GM19467 (cell line): ENCODE data around the gene GSG1L2.

ENCODE experiments used
- ATAC-seq: cut with Tn5 transposase; IDR thresholded peaks from one replicate; pipeline ENCODE4 v1.9.1; 2021; ENCODE audit warnings: mild to moderate bottlenecking, moderate library complexity; ENCODE audit not compliant: unreplicated experiment

The GSG1L2 gene

DNA sequence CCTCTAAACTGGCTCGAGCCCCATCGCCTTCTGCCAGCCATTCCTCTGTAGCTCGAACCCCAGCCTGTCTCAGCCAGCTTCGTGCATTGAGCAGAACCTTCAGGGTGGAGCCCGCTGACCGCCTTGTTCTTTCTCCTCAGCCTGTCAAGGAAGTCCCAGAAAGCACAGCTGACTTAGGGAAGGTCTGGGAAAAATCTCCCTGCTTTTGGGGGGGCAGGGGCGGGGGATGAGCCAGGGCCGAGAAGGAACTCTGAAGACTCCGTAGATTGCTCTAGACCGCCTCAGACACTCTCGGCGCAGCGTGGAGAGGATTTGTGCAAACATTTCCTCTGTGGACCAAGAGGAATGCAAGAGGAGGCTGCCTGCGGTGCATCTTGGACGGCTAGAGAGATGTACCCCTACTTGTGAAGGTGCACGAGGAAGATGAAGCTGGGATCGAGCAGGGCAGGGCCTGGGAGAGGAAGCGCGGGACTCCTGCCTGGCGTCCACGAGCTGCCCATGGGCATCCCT is 3.8 kb upstream of the GSG1L2 start, which contains the start of gene GLP2R:
Gene GLP2R (plus strand): TSS at position 284 of the 510 bp plus-strand sequence. CDS start 140 bp downstream, at position 424.
- no peak for ATAC-seq

DNA sequence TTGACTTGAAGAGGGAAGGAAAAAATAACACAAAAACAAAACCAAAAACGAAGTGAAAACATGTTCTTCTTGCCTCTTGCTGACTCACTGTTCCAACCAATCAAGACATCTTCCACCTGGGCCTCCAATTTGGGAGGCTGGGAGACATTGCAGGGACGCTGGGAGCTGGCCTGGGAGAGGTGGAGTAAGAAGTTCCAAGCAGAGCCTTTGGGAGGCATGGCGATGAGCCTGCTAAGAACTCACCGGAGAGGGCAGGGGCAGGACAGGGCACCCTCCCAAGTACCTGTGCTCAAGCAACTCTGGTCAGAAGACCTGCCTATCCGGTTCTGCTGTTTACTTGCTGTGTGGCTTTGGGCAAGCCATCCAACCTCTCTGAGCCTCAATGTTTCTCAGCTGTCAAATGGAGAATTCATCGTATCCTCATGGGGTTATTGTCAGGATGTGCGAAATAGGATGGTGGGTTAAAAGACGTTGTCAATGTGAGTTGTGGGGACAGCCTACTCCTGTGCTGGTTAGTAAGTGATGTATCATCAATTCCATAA is 3.0 kb upstream of the GSG1L2 start:
- ATAC-seq, result no peak

GRCh38 chr17:9824094-9824493 is 2.2 kb upstream of the GSG1L2 start:
- ATAC-seq, result no peak

GRCh38 chr17:9820448-9820847 is 1.4 kb downstream of the GSG1L2 start:
- ATAC-seq, result no peak

DNA sequence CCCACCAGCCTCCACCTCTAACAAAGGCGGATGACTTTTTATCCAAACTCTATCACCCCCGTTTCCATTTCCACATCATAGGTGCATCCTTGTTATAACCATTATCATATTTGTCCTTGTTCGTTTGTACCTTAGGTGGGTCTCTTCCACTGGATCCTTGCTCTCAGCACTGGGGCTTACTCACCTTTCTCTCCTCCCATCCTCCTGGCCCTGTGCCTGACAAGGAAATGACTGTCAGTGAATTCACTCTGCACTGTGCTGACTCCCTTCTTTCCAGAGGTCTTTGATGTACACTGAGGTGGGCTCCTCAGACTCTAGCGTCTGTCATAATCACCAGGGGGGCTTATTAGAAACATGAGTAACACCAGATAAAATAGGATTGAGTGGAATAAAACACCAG is 3.1 kb downstream of the GSG1L2 start:
- ATAC-seq, result no peak

- no peak for ATAC-seq
Observed at GRCh38 chr17:9817086-9817485, 4.8 kb downstream of the GSG1L2 start.

DNA sequence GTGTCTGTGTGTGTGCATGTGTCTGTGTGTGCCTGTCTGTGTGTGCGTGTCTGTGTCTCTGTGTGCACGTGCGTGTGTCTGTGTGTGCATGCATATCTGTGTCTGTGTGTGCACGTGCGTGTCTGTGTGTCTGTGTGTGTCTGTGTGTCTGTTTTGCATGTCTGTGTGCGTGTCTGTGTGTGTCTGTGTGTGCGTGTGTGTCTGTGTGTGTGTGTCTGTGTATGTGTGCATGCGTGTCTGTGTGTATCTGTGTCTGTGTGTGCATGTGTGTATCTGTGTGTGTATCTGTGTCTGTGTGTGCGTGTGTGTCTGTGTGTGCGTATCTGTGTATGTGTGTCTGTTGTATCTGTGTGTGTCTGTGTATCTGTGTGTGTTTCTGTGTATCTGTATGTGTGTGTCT is 5.4 kb downstream of the GSG1L2 start:
- no peak for ATAC-seq

DNA sequence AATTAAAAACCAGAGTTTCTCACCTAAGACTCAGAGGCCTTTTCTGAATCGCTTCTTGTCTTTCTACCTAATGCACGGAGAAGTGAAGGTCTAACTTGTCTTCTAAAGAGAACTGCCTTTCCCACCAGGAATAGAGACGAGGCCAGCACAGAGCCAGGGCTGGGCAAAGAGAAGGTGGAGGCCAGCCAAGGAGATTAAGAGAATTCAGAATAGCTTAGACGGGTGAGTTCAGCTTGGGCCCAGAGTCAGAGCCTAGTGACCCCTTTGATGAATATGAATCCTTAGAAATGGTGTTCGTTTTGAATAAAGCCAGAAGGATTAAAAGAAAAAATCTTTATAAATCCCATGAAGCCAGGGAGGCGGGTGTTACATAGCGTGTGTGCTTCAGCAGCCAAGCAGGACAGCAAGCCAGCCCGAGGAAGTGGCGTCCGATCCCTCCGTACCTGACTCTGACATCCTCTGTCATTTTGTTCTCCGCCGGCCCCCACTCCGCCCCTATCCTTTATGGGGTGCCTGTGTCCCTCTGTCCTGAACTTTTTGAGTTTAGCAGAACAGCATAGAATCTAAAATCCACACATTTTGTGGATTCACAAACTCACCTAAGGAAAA is 7.4 kb downstream of the GSG1L2 start:
- ATAC-seq, result no peak

DNA sequence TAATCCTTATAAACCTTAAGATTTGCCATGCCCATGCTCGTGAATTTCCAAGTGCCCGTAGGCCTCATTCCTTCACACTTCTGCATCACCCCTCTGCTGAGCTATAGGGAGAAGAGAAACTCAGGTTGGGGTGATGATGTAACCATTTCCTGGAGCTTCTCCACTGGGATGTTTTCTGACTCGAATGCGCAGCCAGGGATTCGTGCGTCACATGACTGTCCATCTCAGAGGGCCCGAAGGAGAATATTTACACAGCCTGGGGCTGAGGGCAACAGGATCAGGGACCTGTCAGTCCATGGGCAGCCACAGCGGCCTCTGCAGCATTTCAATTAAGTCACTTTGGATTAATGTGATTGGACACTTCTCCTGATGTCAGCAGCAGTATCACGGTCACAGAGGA is 8.7 kb downstream of the GSG1L2 start:
- no peak for ATAC-seq

GRCh38 chr17:9811537-9811936 is 10.3 kb downstream of the GSG1L2 start:
- no peak for ATAC-seq

- no peak for ATAC-seq
Observed at GRCh38 chr17:9811086-9811485, 10.8 kb downstream of the GSG1L2 start.

DNA sequence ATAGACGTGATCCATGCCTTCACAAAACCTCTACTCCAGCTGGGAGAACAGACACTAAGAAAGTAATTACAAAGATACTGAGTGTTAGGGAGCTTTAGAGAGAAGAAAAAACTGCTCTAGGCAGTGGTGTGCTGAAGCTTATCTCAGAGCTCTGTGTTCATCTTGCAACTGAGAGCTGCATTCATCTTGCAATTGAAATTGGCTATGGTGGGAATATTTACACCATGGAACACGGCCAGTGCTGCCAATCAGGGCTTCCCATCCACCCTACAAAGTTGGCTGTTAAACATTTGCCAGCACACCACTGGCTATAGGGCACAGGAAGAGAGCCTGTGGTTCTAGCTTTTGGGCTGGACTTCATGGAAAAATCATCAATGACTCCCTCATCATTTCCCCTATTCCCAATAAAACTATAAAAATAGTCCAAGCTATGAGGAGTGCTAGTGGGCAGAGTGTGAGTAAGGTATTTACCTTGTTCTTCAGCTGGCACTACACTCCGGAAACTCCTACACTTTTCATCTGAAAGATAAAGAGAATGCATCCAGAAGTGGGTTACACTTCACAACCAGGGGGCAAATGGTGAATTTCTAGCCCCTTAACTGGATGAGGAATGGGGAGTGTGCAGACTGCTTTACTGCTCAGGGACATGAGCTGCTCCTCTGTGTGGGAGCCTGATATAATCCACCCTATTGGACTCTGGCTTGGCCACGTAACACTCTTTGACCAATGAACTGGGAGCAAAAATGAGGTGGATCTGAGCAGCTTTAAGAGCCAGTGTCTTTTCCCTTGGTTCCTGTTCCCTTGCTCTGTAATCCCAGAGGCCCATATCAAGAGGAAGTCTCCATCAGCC is 11.6 kb downstream of the GSG1L2 start:
- ATAC-seq, result no peak

DNA sequence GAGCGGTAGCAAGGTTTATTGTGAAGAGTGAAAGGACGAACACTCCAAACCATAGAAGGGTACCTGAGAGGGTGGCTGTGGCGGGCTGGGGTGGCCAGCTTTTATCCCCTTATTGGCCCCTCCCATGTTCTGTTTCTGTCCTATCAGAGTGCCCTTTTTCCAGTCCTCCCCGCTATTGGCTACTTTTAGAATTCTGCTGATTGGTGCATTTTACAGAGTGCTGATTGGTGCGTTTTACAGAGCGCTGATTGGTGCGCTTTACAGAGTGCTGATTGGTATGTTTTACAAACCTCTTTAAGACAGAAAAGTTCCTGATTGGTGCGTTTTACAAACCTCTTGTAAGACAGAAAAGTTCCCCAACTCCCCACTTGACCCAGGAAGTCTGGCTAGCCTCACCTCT is 12.5 kb downstream of the GSG1L2 start:
- ATAC-seq, result no peak

DNA sequence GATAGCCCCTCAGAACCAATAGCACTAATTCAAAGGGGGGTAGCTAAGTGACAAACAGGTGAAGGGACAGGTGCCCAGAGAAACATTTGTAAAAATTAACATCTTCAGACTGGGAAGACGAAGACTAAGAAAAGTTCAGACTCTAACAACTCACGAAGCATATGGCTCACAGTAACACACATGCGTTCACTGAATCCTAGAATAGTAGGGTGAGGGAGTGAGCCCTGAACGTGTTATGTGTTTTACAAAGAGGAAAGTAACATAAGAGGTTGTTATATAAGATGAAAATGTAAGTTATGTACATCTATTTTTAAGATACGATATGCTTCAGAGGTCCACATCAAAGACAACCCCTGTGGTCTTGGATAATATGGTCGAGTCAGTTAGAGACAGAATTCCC is 15.2 kb downstream of the GSG1L2 start:
- no peak for ATAC-seq

DNA sequence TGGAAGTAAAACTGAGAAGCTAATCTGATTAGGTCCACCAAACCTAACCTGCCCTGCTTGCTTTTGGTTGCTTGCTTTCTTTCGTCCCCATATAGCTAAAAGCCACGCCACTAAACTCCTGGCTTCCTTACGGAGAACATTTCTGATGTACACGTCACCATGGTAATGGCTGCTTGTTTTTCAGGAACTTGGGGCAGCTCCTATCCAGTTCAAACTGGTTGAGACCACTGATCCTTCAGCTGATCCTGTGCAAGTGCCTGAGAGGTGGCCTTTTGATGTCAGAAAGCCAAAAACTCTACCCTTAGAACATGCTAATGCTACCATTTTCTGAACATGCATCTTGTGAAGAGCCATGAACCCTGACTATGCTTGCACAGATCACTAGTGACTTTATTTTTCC is 16.1 kb downstream of the GSG1L2 start:
- no peak for ATAC-seq

DNA sequence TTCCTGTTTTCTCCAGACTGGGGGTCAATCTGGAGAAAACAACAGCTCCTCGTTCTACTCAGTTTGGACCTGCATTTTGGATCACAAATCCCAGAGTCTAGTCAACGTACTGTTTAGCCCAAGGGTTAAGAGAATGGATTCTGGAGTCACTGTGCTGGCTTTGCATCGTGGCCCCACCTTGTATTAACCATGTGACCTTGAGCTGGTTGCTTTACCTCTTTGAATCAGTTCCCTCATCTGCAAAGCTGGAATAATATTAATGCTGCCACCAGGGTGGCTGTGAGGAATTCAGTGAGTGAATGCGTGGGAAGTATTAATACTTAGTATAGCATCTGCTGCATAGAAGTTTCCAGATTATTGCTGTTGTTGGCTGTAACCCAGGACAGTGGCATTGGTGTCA is 19.2 kb downstream of the GSG1L2 start:
- no peak for ATAC-seq

DNA sequence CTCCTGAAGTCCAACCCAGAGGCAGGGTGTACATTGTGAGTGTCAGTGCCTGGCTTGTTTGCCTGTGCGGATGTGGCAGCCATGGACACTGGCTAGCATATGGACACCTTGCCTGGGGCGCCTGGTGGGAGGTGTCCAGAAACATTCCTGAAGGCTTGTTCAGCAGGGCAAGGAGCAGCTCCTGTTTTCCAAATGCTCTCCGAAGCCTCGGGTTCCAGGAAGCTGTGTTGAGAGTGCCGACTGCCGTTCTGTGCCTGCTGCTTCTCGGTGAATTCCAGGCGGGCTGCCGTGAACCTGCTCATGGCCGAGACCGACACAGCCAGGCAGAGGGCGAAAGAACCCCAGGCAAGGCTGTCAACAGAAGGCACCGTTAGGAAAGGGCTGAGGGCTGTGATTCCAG is 19.6 kb downstream of the GSG1L2 start:
- ATAC-seq, result no peak

GRCh38 chr17:9801505-9801904 is 20.4 kb downstream of the GSG1L2 start:
- ATAC-seq, result no peak

DNA sequence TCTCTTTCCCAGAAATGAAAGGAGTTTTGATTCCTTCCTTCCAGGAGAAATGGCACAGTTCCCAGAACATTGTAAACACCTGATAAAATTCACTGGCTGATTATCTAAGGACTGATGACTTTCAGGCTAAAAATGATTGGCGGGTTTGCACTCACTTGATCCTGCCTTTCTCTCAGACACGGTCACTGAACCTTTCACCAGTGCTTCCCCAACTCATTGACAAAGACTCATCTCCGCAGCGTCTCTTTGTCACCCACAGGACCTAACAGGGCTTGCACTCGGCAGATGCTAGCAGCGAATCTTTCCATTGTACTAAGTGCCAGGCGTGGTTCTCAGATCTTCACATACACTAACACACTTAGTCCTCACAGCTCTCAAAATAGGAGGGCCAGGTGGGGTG is 23.2 kb downstream of the GSG1L2 start:
- no peak for ATAC-seq

GRCh38 chr17:9798008-9798407 is 23.9 kb downstream of the GSG1L2 start:
- ATAC-seq, result no peak

GRCh38 chr17:9792181-9792840 is 29.6 kb downstream of the GSG1L2 start:
- ATAC-seq, result no peak
